ENCODE data around the gene NPB.

GRCh38 chr17:81911277-81911961, 9.4 kb downstream of the NPB start, which contains the start of gene PCYT2:
- TF ChIP-seq CTCF (IDR thresholded peaks at IDR 0.05) (peak; percentile 10; the same call in 1 of the 2 replicates), POLR2AphosphoS5 (IDR thresholded peaks at IDR 0.05; ENCODE audit: low read depth, low read length) (peak; percentile 63; the same call in 1 of the 2 replicates), TAF1 (IDR thresholded peaks at IDR 0.05; ENCODE audit: borderline replicate concordance, low read depth, low read length) (no peak), CHD2 (IDR thresholded peaks at IDR 0.05; ENCODE audit: low read length, partially characterized antibody) (no peak), EZH2phosphoT487 (IDR thresholded peaks at IDR 0.05; ENCODE audit: borderline replicate concordance, low read depth) (no peak), NRF1 (IDR thresholded peaks at IDR 0.05; ENCODE audit: low read depth, low read length) (peak; percentile 67), EP300 (IDR thresholded peaks at IDR 0.05; ENCODE audit: borderline replicate concordance in 1 of 2, low read depth in 1 of 2, low read length in 1 of 2) (no peak), NFIC (IDR thresholded peaks at IDR 0.05; ENCODE audit: borderline replicate concordance) (no peak), FOXJ3 (CRISPR knock-in tag; IDR thresholded peaks at IDR 0.05) (no peak), ZBTB33 (IDR thresholded peaks at IDR 0.05; ENCODE audit: borderline replicate concordance, low read depth) (no peak), RFX5 (IDR thresholded peaks at IDR 0.05; ENCODE audit: low read length) (no peak), TCF12 (IDR thresholded peaks at IDR 0.05) (no peak), TEAD4 (IDR thresholded peaks at IDR 0.05; ENCODE audit: borderline replicate concordance, insufficient read depth) (no peak), RCOR1 (IDR thresholded peaks at IDR 0.05; ENCODE audit: low read length) (no peak)
